Mesothelial cell of epicardium (in vitro differentiated cells): Measurements from ENCODE around the gene SLC22A23. TPM values are rescaled to one million over a fixed set of nuclear protein-coding genes. Genes with fewer than 3 reads are reported as not detected.

Experiments used
- DNase-seq, 2 experiments: peaks; one replicate each; pipeline ENCODE4 v3.0.0; 2021; ENCODE audit warnings: low spot score in 2 of 2; ENCODE audit not compliant: unreplicated experiment in 2 of 2
- H3K27ac Mint-ChIP-seq: 2 replicates; pipeline ENCODE4 v1.8.0; 2021; ENCODE audit warnings: mixed read lengths
- H3K27me3 Mint-ChIP-seq: 2 replicates; pipeline ENCODE4 v1.8.0; 2021; ENCODE audit warnings: low read depth, mixed read lengths
- H3K36me3 Mint-ChIP-seq: 2 replicates; pipeline ENCODE4 v1.8.0; 2021; ENCODE audit warnings: mixed read lengths
- H3K4me1 Mint-ChIP-seq: 2 replicates; pipeline ENCODE4 v1.8.0; 2021; ENCODE audit warnings: mixed read lengths
- H3K4me3 Mint-ChIP-seq: 2 replicates; pipeline ENCODE4 v1.8.0; 2021; ENCODE audit warnings: mild to moderate bottlenecking, moderate library complexity, mixed read lengths
- H3K9me3 Mint-ChIP-seq: 2 replicates; pipeline ENCODE4 v1.8.0; 2021; ENCODE audit warnings: mixed read lengths
- CTCF ChIP-seq: fragments of 200-600 bp; sonication (generic); IDR thresholded peaks from one replicate; pipeline ENCODE4 v1.5.0; 2021; ENCODE audit warnings: antibody characterized with exemption; ENCODE audit not compliant: unreplicated experiment
- total RNA-seq: library from RNA; stranded (reverse); gene quantifications from 3 replicates; pipeline ENCODE4 v1.2.1, GENCODE V29; 2021

The SLC22A23 gene
- total RNA-seq, 1 donor from 2014 or later = 25.0 TPM

- Mint-ChIP-seq H3K9me3 (no peaks in the 10 kb centered on the region), H3K27me3 (no peaks in the 10 kb centered on the region), H3K4me1 (no peaks in the 10 kb centered on the region), H3K27ac (no peak overlapping the region), H3K4me3 (no peak overlapping the region), H3K36me3 (peaks cover 4% of the 10 kb centered on the region)
- no peak for DNase-seq
- TF ChIP-seq CTCF = no peak
These were observed 161.7 kb downstream of the SLC22A23 start for GRCh38 chr6:3294921-3295871.

- peaks cover 4% of the 10 kb centered on the region for H3K36me3 Mint-ChIP-seq
- H3K27me3 Mint-ChIP-seq = no peaks in the 10 kb centered on the region
- no peak overlapping the region for H3K4me3 Mint-ChIP-seq
- H3K9me3 Mint-ChIP-seq = no peaks in the 10 kb centered on the region
- H3K27ac Mint-ChIP-seq = no peak overlapping the region
- no peaks in the 10 kb centered on the region for H3K4me1 Mint-ChIP-seq
- DNase-seq = no peak
- no peak for TF ChIP-seq CTCF
These were observed 162.5 kb downstream of the SLC22A23 start for GRCh38 chr6:3294396-3294795.

GRCh38 chr6:3293271-3294155 is 163.3 kb downstream of the SLC22A23 start:
- no peaks in the 10 kb centered on the region for H3K9me3 Mint-ChIP-seq
- TF ChIP-seq CTCF = no peak
- H3K27ac Mint-ChIP-seq = no peak overlapping the region
- H3K4me1 Mint-ChIP-seq = no peaks in the 10 kb centered on the region
- H3K4me3 Mint-ChIP-seq = no peak overlapping the region
- DNase-seq = no peak
- no peaks in the 10 kb centered on the region for H3K27me3 Mint-ChIP-seq
- H3K36me3 Mint-ChIP-seq = peaks cover 5% of the 10 kb centered on the region

GRCh38 chr6:3292431-3293197 is 164.2 kb downstream of the SLC22A23 start:
- no peak overlapping the region for H3K27ac Mint-ChIP-seq
- TF ChIP-seq CTCF = no peak
- H3K4me3 Mint-ChIP-seq = no peak overlapping the region
- H3K4me1 Mint-ChIP-seq = no peaks in the 10 kb centered on the region
- H3K9me3 Mint-ChIP-seq = no peaks in the 10 kb centered on the region
- no peaks in the 10 kb centered on the region for H3K27me3 Mint-ChIP-seq
- peaks cover 7% of the 10 kb centered on the region for H3K36me3 Mint-ChIP-seq
- DNase-seq = no peak

GRCh38 chr6:3291987-3292386 is 164.9 kb downstream of the SLC22A23 start:
- H3K9me3 Mint-ChIP-seq = no peaks in the 10 kb centered on the region
- H3K36me3 Mint-ChIP-seq = peaks cover 8% of the 10 kb centered on the region
- no peak overlapping the region for H3K4me3 Mint-ChIP-seq
- H3K27ac Mint-ChIP-seq = no peak overlapping the region
- TF ChIP-seq CTCF = no peak
- no peak for DNase-seq
- no peaks in the 10 kb centered on the region for H3K4me1 Mint-ChIP-seq
- no peaks in the 10 kb centered on the region for H3K27me3 Mint-ChIP-seq
